Measurements from ENCODE around the gene PRDX5.
A peak's percentile ranks its signal among the peaks of the same experiment; 100 is the strongest.

Gene PRDX5

GRCh38 chr11:64317961-64318765 lies at the start of gene PRDX5:
Gene PRDX5 (plus strand): TSS chr11:64318121. CDS start chr11:64318216, 95 bp downstream.
- peak; percentile 98 for DNase-seq (ENCODE audit: low spot score)

- DNase-seq (ENCODE audit: low spot score), result peak; percentile 28
Observed at GRCh38 chr11:64268893-64269539, 48.9 kb upstream of the PRDX5 start.

GRCh38 chr11:64269540-64270220 lies 48.2 kb upstream of the PRDX5 start:
- peak; percentile 92 for DNase-seq (ENCODE audit: low spot score)

DNA sequence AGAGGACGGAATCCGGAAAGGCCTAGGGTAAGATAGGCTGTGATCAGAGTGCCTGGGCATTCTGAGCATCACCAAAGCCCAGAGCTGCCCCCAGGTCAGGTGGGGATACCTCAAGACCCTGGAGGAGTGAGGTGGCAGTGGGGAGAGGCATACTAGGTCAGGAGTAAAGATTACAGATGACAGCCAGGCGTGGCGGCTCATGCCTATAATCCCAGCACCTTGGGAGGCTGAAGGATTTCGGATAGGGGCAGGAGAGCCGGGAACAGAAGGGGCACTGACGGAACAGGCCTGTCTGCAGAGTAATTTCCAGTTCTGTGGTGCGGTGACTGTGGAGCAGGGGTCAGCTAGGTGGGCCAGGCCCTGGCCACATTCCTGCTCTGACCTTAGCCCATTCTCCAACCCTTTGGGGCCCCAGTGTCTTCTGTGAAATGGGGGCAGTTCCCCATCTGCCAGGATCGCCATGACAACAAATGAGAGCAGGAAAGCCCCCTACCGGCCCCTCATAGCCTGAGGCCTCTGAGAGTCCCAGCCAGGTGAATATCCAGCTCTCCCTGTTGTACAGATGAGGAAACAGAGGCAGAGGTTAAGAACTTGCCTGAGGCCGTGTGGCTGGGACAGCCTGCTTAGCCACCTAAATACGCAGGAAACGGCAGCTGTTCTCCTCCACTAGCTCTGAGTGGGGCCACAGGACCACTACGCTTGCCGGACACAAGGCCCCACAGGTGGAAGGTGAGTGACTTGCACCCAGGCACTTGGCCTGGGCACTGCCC lies 42.7 kb upstream of the PRDX5 start:
- no peak for DNase-seq (ENCODE audit: low spot score)

DNA sequence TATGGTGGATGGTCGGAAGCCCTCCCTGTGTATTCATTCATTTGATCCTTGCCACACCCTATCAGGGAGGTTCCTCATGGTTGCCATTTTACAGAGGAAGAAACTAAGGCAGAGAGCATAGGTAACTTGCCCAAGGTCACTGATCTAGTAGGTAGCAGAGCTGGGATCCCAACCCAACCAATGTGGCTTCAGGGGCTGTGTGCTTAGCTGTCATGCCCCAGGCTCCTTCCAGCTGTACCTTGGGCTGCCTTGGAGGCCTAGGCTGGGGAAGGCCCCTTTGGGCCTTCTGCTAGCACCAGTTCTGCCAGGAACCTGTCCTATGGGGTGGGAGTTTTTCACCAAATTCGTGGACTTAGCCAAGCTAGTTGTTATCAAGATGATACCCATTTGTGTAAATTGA lies 42.1 kb upstream of the PRDX5 start:
- DNase-seq (ENCODE audit: low spot score), result no peak

GRCh38 chr11:64276653-64277431 lies 41.1 kb upstream of the PRDX5 start:
- peak; percentile 77 for DNase-seq (ENCODE audit: low spot score)

GRCh38 chr11:64278576-64279190 lies 39.2 kb upstream of the PRDX5 start:
- DNase-seq (ENCODE audit: low spot score), result no peak

DNA sequence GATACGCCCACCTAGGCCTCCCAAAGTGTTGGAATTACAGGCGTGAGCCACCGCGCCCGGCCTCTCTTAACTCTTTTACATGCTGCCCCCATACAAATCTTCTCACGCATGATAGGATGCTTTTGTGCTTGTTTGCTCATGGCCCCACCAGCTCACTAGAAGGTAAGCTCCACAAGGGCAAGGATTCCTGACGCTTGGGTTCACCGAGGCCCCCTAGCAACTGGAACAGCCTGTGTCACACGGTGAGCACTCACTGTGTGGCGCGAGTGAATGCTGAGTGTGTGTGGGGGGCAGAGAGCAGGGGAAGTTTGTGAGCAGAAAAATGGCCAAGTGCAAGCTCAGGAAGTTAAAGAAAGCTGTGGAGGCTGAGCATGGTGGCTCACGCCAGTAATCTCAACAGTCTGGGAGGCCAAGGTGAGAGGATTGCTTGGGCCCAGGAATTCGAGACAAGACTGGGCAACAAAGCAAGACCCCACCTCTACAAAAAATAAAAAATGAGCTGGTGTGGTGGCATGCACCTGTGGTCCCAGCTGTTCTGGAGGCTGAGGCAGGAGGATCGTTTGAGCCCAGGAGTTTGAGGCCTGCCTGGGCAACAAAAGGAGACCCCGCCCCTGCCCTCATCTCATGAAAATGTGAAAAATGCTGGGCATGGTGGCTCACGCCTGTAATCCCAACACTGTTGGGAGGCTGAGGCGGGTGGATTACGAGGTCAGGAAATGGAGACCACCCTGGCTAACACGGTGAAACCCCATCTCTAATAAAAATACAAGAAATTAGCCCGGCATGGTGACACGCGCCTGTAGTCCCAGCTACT lies 35.8 kb upstream of the PRDX5 start:
- DNase-seq (ENCODE audit: low spot score), result no peak

- DNase-seq (ENCODE audit: low spot score), result no peak
Observed at GRCh38 chr11:64283092-64283491, 34.8 kb upstream of the PRDX5 start.

GRCh38 chr11:64284048-64284961 lies 33.6 kb upstream of the PRDX5 start, which contains the start of gene BAD:
Gene BAD (minus strand): TSS chr11:64284665. CDS start chr11:64284368, 297 bp downstream.
- DNase-seq (ENCODE audit: low spot score), result peak; percentile 98

GRCh38 chr11:64284962-64285884 lies 32.7 kb upstream of the PRDX5 start, which contains the start of gene GPR137:
Gene GPR137 (plus strand): TSS chr11:64285848. CDS start chr11:64286525, 677 bp downstream.
- DNase-seq (ENCODE audit: low spot score), result peak; percentile 96

- no peak for DNase-seq (ENCODE audit: low spot score)
Observed at GRCh38 chr11:64285885-64286800, 31.8 kb upstream of the PRDX5 start.

GRCh38 chr11:64286801-64287159 lies 31.1 kb upstream of the PRDX5 start:
- no peak for DNase-seq (ENCODE audit: low spot score)

- DNase-seq (ENCODE audit: low spot score), result no peak
Observed at GRCh38 chr11:64287676-64288352, 30.1 kb upstream of the PRDX5 start.

GRCh38 chr11:64288353-64288750 lies 29.6 kb upstream of the PRDX5 start:
- no peak for DNase-seq (ENCODE audit: low spot score)

- no peak for DNase-seq (ENCODE audit: low spot score)
Observed at GRCh38 chr11:64289002-64289564, 28.8 kb upstream of the PRDX5 start.

Measured in AG20443 (cell line).